ENCODE measurements around the gene KRTAP12-2. TPM values are rescaled to one million over a fixed set of nuclear protein-coding genes. Genes with fewer than 3 reads are reported as not detected.

KRTAP12-2 gene
- total and polyA plus RNA-seq, 2 donors (not counting 1 experiment from before 2014, with no cell fraction given) = not detected

DNA sequence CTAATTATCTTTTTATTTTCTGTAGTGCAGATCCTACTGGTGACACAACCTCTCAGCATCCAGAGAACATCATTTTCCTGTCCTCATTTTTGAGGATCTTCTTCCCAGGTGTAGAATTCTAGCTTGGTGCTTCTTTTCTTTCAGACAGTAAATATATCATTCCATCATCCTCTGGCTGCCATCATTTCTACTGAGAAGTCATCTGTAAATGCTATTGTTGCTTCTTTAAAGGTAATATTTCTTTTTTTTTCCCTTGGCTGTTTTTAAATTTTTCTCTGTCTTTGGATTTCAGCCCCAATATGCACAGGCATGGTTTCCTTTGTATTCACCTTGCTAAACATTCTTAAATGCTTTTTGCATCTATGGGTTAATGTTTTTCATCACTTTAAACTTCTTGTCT, 43.2 kb downstream of the KRTAP12-2 start:
- TF ChIP-seq EZH2 (IDR thresholded peaks at IDR 0.05; ENCODE audit: low read length, missing control alignments) = no peak
- TF ChIP-seq, protein P1, sequence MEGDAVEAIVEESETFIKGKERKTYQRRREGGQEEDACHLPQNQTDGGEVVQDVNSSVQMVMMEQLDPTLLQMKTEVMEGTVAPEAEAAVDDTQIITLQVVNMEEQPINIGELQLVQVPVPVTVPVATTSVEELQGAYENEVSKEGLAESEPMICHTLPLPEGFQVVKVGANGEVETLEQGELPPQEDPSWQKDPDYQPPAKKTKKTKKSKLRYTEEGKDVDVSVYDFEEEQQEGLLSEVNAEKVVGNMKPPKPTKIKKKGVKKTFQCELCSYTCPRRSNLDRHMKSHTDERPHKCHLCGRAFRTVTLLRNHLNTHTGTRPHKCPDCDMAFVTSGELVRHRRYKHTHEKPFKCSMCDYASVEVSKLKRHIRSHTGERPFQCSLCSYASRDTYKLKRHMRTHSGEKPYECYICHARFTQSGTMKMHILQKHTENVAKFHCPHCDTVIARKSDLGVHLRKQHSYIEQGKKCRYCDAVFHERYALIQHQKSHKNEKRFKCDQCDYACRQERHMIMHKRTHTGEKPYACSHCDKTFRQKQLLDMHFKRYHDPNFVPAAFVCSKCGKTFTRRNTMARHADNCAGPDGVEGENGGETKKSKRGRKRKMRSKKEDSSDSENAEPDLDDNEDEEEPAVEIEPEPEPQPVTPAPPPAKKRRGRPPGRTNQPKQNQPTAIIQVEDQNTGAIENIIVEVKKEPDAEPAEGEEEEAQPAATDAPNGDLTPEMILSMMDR (conservative IDR thresholded peaks at IDR 0.05 in 1 of 2, IDR thresholded peaks at IDR 0.05 in 1 of 2; ENCODE audit: low read depth in 1 of 2, low read length in 2 of 2) = no peak
- Histone ChIP-seq H3K9me3 (ENCODE audit: control insufficient read depth, insufficient read depth, low read depth, low read length) (no peaks in the 10 kb centered on the region), H3K27ac (ENCODE audit: insufficient read depth, low read length) (no peak overlapping the region), H2AFZ (ENCODE audit: low read length) (no peak overlapping the region), H4K20me1 (ENCODE audit: control insufficient read depth, extremely low read depth, insufficient read depth, low read length) (no peaks in the 10 kb centered on the region), H3K27me3 (ENCODE audit: control insufficient read depth, insufficient read depth, low read length) (no peaks in the 10 kb centered on the region), H3K9ac (ENCODE audit: insufficient read depth, low read length) (no peak overlapping the region), H3K36me3 (ENCODE audit: control insufficient read depth, insufficient read depth, low read length) (no peaks in the 10 kb centered on the region), H3K4me2 (ENCODE audit: extremely low read depth, insufficient read depth, low read length) (no peak overlapping the region), H3K79me2 (ENCODE audit: control insufficient read depth, insufficient read depth, low read length) (no peaks in the 10 kb centered on the region), H3K4me3 (replicated peaks in 1 of 4; ENCODE audit: control extremely low read depth in 1 of 4, insufficient read depth in 1 of 4, low read depth in 3 of 4, low read length in 4 of 4) (no peak overlapping the region), H3K4me1 (ENCODE audit: control insufficient read depth, extremely low read depth, insufficient read depth, low read length) (no peaks in the 10 kb centered on the region)
- DNase-seq (ENCODE audit: low read depth in 2 of 2) = no peak

GRCh38 chr21:44619886-44620285, 46.8 kb downstream of the KRTAP12-2 start:
- Histone ChIP-seq H3K27ac (ENCODE audit: insufficient read depth, low read length) (no peak overlapping the region), H3K79me2 (ENCODE audit: control insufficient read depth, insufficient read depth, low read length) (no peaks in the 10 kb centered on the region), H2AFZ (ENCODE audit: low read length) (no peak overlapping the region), H3K36me3 (ENCODE audit: control insufficient read depth, insufficient read depth, low read length) (no peaks in the 10 kb centered on the region), H3K9me3 (ENCODE audit: control insufficient read depth, insufficient read depth, low read depth, low read length) (no peaks in the 10 kb centered on the region), H4K20me1 (ENCODE audit: control insufficient read depth, extremely low read depth, insufficient read depth, low read length) (no peaks in the 10 kb centered on the region), H3K4me3 (replicated peaks in 1 of 4; ENCODE audit: control extremely low read depth in 1 of 4, insufficient read depth in 1 of 4, low read depth in 3 of 4, low read length in 4 of 4) (no peak overlapping the region), H3K27me3 (ENCODE audit: control insufficient read depth, insufficient read depth, low read length) (no peaks in the 10 kb centered on the region), H3K4me1 (ENCODE audit: control insufficient read depth, extremely low read depth, insufficient read depth, low read length) (no peaks in the 10 kb centered on the region), H3K4me2 (ENCODE audit: extremely low read depth, insufficient read depth, low read length) (no peak overlapping the region), H3K9ac (ENCODE audit: insufficient read depth, low read length) (no peak overlapping the region)
- DNase-seq (ENCODE audit: low read depth in 2 of 2) = no peak
- no peak for TF ChIP-seq EZH2 (IDR thresholded peaks at IDR 0.05; ENCODE audit: low read length, missing control alignments)
- TF ChIP-seq, protein P1 (conservative IDR thresholded peaks at IDR 0.05 in 1 of 2, IDR thresholded peaks at IDR 0.05 in 1 of 2; ENCODE audit: low read depth in 1 of 2, low read length in 2 of 2) = no peak

DNA sequence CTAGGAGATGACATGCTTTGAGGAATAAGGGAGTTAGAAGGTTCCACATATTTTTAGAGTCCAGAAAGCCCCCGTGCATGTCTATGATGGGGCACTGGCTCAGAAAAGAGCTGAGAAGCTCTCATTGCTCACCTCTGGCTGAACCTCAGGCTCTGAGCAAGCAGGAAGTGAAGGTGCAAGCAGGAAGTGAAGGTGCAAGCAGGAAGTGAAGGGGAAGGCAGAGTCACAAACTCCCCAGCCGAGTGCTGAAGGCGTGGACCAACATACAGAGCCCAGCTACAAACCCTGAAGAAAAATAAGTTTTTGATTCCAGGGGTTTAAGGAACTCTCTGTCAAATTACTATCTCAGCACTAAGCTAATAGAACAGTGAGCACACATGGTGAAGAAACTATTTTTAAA, 47.8 kb downstream of the KRTAP12-2 start:
- Histone ChIP-seq H3K4me1 (ENCODE audit: control insufficient read depth, extremely low read depth, insufficient read depth, low read length) (no peaks in the 10 kb centered on the region), H2AFZ (ENCODE audit: low read length) (no peak overlapping the region), H3K4me2 (ENCODE audit: extremely low read depth, insufficient read depth, low read length) (no peak overlapping the region), H3K27me3 (ENCODE audit: control insufficient read depth, insufficient read depth, low read length) (no peaks in the 10 kb centered on the region), H3K4me3 (replicated peaks in 1 of 4; ENCODE audit: control extremely low read depth in 1 of 4, insufficient read depth in 1 of 4, low read depth in 3 of 4, low read length in 4 of 4) (no peak overlapping the region), H3K9me3 (ENCODE audit: control insufficient read depth, insufficient read depth, low read depth, low read length) (no peaks in the 10 kb centered on the region), H3K27ac (ENCODE audit: insufficient read depth, low read length) (no peak overlapping the region), H4K20me1 (ENCODE audit: control insufficient read depth, extremely low read depth, insufficient read depth, low read length) (no peaks in the 10 kb centered on the region), H3K9ac (ENCODE audit: insufficient read depth, low read length) (no peak overlapping the region), H3K79me2 (ENCODE audit: control insufficient read depth, insufficient read depth, low read length) (no peaks in the 10 kb centered on the region), H3K36me3 (ENCODE audit: control insufficient read depth, insufficient read depth, low read length) (no peaks in the 10 kb centered on the region)
- TF ChIP-seq, protein P1 (conservative IDR thresholded peaks at IDR 0.05 in 1 of 2, IDR thresholded peaks at IDR 0.05 in 1 of 2; ENCODE audit: low read depth in 1 of 2, low read length in 2 of 2) = no peak
- no peak for TF ChIP-seq EZH2 (IDR thresholded peaks at IDR 0.05; ENCODE audit: low read length, missing control alignments)
- DNase-seq (ENCODE audit: low read depth in 2 of 2) = no peak

All from fibroblast of lung (primary cell).